ENCODE measurements around the gene NRIP1.

NRIP1 gene

GRCh38 chr21:15006594-15007230 is 58.1 kb downstream of the NRIP1 start:
- no peak for DNase-seq

DNA sequence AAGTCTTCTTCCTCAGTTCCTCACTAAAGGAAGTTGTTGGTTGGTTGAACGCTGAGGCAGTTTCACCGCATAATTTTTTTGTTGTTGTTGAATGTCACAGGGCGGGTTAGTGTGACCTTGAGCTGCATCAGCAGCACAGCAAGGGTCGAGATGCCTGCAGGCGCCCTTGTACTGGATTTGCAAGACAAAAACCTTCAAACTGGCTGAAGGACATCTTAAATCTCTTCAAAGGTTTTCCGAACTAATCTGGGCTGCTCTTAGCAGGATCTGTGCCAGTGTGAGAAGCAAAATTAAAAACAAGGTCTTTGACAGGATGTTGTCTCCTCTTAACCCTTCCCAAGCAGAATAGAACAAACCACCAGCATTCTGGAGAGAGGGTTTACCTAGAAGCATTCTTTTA is 59.4 kb downstream of the NRIP1 start:
- DNase-seq: peak in 1 of 3 experiments; percentile 41

- DNase-seq: no peak
Observed at GRCh38 chr21:15004721-15005370, 60.0 kb downstream of the NRIP1 start.

DNA sequence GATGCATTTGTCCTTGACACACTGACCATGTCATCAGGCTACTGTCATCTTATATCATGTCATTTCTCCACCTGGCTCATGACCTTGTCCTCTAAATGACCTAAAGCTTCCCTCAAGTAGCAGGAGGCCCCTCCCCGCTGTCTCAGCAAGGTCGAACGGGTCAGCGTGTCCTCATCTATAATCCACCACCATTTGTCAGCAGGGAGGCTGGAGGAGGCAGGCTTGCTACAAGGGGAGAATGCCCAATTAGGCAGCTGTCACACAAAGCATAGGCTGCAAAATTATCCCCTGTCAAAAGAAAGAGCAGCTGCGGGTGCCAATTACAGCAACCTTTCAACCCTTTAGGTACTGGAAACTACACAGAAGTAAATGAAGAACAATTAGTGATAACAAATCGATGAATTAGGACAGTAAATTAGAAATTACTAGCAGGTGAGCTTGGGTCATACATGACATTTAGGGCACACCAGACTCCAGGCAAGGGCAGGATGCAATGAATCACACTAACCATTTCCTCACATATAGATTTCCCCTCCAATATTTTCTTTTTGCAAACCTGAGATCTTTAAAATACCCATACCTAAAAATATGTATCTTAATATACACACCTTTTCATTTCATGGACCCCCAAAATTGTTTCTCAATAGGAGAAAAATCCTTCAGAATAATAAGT is 61.2 kb downstream of the NRIP1 start:
- DNase-seq: peak in 2 of 3 experiments; percentile 92 to 99

- peak in 2 of 3 experiments; percentile 81 to 89 for DNase-seq
Observed at GRCh38 chr21:15001857-15002606, 62.8 kb downstream of the NRIP1 start.

GRCh38 chr21:15001113-15001512 is 63.7 kb downstream of the NRIP1 start:
- DNase-seq: peak in 2 of 3 experiments; percentile 16 to 62

DNA sequence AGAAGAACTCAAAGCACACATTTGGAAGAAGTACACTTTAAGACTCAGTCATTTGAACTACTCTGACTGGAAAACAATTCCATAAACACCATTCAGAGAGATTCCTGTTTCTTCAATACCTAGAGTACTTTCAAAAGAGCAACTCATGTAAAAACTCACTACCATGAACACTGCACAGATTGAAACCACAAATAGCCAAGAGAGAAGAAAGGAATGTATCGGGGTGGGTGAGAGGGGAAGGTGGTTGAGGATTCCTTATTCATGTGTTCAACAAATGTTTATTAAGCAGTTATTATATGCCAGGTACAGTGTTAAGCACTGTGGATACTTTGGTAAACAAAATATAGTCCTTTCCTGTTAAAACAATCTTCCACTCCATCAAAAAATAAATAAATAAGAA is 64.7 kb downstream of the NRIP1 start:
- DNase-seq: peak in 1 of 3 experiments; percentile 13

DNA sequence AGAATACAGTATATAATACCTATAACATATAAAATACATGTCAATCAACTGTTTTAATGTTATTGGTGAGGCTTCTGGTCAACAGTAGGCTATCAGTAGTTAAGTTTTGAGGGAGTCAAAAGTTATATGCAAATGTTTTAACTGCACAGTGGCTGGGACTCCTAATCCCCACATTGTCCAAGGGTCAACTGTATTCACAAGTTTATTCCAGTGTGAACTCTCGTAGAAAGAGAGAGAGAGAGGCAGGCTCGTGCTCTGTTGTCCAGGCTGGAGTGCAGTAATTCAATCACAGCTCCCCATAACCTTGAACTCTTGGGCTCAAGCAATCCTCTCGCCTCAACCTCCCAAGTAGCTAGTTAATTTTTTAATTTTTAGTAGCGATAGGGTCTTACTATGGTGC is 66.0 kb downstream of the NRIP1 start:
- DNase-seq: no peak

GRCh38 chr21:14998336-14998735 is 66.5 kb downstream of the NRIP1 start:
- DNase-seq: no peak

DNA sequence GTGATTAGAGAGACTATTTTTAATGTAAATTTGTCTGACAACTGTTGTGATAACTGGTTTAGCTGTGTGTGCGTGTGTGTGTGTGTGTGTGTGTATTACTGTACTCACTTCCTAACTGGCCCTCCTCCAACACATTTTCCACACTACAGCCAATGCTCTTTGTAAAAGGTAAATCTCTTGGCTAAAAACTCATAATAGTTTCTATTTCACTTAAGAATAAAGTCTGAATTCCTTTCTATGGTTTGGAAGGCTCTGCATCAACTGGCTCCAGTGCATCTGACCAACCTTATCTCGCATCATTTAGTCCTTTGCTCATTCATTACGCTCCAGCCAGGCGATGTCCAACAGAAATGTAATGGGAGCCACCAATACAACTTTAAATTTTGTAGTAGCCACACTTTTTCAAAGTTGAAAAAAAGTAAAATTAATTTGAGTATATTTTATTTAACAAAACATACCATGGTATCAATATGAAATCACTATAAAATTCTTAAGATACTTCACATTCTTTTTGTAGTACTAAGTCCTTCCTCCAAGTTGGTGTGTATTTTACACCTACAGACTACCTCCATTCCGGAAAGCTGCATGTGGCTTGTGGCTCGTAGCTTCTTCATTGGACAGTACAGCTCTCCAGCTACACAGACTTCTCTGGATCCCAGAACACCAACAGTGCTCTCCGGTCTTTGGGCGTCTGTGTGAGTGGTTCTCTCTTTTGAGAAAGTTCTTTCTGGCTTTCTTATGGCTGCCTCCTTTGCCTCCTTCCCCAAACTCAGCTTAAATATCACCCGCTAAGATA is 68.9 kb downstream of the NRIP1 start:
- DNase-seq: peak in 1 of 3 experiments; percentile 16

GRCh38 chr21:14995226-14995625 is 69.6 kb downstream of the NRIP1 start:
- peak in 1 of 3 experiments; percentile 51 for DNase-seq

- no peak for DNase-seq
Observed at GRCh38 chr21:14993115-14993514, 71.7 kb downstream of the NRIP1 start.

GRCh38 chr21:14991957-14992356 is 72.8 kb downstream of the NRIP1 start:
- no peak for DNase-seq

GRCh38 chr21:14989359-14989758 is 75.4 kb downstream of the NRIP1 start:
- no peak for DNase-seq

DNA sequence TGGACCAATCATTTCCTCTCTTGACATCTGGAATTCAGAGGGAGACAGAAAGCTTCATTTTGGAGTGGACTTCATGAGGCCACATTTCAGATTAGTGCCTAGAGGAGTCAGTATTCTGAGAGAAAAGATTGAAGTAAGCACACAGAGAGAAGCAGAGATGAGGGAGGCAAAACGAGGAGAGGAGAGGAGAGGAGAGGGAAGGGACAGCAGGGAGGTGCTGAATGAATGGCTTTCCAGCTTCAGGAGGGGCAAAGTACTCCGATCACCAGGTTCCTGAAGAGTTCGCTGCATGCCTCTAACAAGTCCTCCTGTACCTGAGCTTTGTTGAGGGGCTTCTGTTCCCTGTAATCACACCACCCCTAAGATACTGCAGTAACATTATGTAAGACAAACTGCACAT is 76.0 kb downstream of the NRIP1 start:
- no peak for DNase-seq

DNA sequence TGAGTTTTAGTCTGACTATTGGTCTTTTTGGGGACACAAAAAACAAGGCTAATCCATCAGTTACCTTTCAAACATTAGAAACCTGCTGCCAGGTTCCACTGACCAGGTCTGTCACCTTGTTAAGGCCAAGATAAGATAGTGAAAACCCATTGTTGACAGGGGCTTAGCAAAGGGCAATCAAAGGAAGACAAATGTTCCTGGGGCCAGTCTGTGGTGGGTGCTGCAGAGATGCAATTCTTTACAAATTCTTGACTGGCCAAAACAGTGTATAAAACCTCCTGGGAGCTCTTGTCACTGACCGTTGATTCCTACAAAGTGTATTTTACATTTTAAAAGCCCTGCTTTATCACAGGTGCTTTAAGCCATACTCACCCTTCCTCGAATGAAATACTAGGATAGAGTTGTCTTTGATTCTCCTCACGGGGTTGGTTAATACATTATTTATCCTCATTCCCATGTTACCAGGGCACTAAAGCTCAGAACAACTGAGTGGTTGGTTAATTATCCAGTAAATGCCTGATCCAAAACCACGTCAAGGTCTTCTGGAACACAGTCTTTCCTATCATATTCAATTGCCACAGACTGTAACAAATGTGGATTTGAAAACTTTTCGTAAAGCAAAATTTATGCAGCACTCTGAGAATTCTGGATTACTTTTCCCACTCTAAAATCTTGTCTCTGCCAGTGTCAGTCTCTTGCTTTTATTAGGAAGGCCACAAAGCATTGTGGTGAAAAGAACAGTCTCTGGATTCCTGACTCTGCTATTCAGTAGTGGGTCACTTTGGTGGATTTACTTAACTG is 77.2 kb downstream of the NRIP1 start:
- no peak for DNase-seq

GRCh38 chr21:14985306-14985705 is 79.5 kb downstream of the NRIP1 start:
- no peak for DNase-seq

GRCh38 chr21:14982336-14982735 is 82.5 kb downstream of the NRIP1 start:
- DNase-seq: no peak

DNA sequence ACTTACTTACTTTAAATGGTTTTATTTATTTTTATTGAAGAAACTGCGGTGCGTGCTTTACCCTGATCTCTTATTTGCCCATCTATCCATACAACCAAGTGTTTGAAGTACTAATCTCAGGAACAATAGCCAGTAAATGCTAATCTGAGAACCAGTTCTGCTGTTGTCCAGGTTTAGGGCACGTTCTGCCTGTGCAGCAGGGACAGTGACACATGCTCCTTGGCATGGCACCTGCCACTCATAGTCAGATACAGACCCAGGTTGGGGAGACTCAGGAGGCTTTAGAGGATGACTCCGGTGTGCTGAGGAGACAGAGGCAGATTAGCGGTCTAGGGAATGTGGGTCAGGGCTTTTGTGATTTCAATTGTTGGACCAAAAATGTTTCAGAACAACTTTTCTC is 83.6 kb downstream of the NRIP1 start:
- peak in 1 of 3 experiments; percentile 43 for DNase-seq

- DNase-seq: no peak
Observed at GRCh38 chr21:14979264-14979663, 85.5 kb downstream of the NRIP1 start.

GRCh38 chr21:14977814-14978213 is 87.0 kb downstream of the NRIP1 start:
- DNase-seq: peak in 2 of 3 experiments; percentile 73 to 92

Measured in NCI-H1417 (cell line).